Fibroblast of pulmonary artery (primary cell): ENCODE data around the gene MB21D2.

Source experiments
- DNase-seq: peaks from one replicate; pipeline ENCODE4 v3.0.0-alpha.2; 2010; ENCODE audit warnings: low read depth
- H3K4me3 ChIP-seq: replicated peaks from 2 replicates; pipeline ENCODE4 v1.5.1; 2011; ENCODE audit warnings: low read depth, mild to moderate bottlenecking, control low read depth, low read length, moderate library complexity
- TF ChIP-seq, protein P1 (sequence below): IDR thresholded peaks from 2 replicates; pipeline ENCODE4 v1.5.1; 2011; ENCODE audit warnings: mild to moderate bottlenecking, control low read depth, low read length, inconsistent platforms; ENCODE audit errors: missing control alignments

MB21D2 gene

DNA sequence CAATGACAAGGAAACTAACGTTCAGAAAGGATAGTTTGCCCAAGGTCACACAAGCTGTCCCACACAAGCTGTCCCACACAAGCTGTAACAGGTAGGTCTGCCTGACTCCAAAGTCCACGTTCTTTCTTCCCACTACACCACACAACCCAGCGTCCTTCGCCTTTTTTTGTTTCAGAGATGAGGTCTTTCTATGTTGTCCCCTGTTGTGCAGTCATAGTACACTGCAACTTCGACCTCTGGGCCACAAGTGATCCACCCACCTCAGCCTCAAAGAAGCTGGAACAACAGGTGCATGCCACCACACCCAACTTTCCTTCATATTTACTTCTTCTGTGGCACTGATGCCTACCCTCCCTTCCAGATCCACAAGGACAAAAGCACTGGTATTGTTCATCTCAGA lies 21.4 kb downstream of the MB21D2 start:
- DNase-seq: no peak
- TF ChIP-seq, protein P1, sequence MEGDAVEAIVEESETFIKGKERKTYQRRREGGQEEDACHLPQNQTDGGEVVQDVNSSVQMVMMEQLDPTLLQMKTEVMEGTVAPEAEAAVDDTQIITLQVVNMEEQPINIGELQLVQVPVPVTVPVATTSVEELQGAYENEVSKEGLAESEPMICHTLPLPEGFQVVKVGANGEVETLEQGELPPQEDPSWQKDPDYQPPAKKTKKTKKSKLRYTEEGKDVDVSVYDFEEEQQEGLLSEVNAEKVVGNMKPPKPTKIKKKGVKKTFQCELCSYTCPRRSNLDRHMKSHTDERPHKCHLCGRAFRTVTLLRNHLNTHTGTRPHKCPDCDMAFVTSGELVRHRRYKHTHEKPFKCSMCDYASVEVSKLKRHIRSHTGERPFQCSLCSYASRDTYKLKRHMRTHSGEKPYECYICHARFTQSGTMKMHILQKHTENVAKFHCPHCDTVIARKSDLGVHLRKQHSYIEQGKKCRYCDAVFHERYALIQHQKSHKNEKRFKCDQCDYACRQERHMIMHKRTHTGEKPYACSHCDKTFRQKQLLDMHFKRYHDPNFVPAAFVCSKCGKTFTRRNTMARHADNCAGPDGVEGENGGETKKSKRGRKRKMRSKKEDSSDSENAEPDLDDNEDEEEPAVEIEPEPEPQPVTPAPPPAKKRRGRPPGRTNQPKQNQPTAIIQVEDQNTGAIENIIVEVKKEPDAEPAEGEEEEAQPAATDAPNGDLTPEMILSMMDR: no peak
- H3K4me3 ChIP-seq: no peak overlapping the region

- no peak for DNase-seq
- TF ChIP-seq, protein P1: no peak
- H3K4me3 ChIP-seq: no peak overlapping the region
Observed at GRCh38 chr3:192894676-192895075, 23.0 kb downstream of the MB21D2 start.

- DNase-seq: peak; percentile 77
- TF ChIP-seq, protein P1: no peak
- no peak overlapping the region for H3K4me3 ChIP-seq
Observed at GRCh38 chr3:192892981-192893700, 24.5 kb downstream of the MB21D2 start.

DNA sequence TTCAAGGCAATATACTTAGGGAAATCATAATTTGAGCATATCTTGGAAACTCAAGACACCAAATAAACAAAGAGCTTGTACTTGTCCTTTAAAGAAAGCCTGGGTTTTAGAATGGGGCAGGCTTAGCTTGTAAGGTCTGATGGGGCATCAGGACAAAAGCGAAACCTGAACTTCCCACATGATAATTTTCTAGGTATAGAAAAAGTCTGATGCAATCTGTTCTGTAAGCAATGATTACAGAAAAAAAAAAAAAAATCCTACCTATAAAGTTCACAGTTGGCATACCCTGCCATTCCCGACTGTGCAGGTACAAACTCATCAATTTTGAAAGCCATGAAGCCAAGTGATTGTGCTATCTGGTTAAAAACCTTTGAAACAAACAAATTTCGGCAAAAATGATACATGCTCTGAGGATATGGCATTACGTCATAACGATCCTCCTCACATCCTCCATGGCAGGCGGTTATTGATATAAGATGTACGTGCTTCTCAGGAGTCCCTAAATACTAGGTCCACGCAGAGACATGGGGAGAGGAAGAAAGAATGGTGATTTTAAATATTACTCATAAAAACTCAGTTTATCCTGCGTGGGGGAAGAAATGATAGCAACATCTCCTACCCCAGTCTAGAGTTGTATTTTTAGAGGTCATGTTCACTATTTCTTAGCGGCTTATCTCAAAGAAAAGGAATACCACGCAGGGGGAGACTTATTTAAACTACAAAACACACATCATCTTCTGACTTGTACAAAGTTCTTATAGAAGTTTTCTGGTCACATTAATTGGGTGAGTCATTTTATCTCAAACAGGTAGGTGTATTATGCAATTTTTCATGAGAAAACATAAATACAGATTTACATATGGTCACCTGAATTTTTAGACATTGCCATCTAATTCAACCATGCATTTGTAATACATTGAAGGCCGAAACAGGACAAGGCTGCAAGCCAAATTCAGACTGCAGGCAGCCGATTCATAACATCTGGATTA lies 27.0 kb downstream of the MB21D2 start:
- no peak for DNase-seq
- TF ChIP-seq, protein P1: no peak
- H3K4me3 ChIP-seq: no peak overlapping the region

GRCh38 chr3:192889679-192890078 lies 28.0 kb downstream of the MB21D2 start:
- TF ChIP-seq, protein P1: no peak
- H3K4me3 ChIP-seq: no peak overlapping the region
- DNase-seq: no peak

- no peak overlapping the region for H3K4me3 ChIP-seq
- no peak for DNase-seq
- TF ChIP-seq, protein P1: no peak
Observed at GRCh38 chr3:192888190-192888589, 29.5 kb downstream of the MB21D2 start.
